HCT116 (cell line): Measurements from ENCODE around the gene PIP4P1.

ENCODE experiments used
- EZH2 ChIP-seq: fragments of 200-600 bp; sonication (generic); IDR thresholded peaks from 2 replicates; pipeline ENCODE4 v1.6.1; 2017; ENCODE audit warnings: antibody characterized with exemption, mixed run types
- FOSL1 ChIP-seq: IDR thresholded peaks from 2 replicates; pipeline ENCODE4 v1.6.1; 2012; ENCODE audit warnings: low read depth
- JUND ChIP-seq: IDR thresholded peaks from 2 replicates; pipeline ENCODE4 v1.6.1; 2012
- POLR2A ChIP-seq: IDR thresholded peaks from 2 replicates; pipeline ENCODE4 v1.7.0; 2011; ENCODE audit warnings: borderline replicate concordance; ENCODE audit not compliant: insufficient read depth, insufficient read length; ENCODE audit errors: extremely low read depth
- POLR2AphosphoS5 ChIP-seq: IDR thresholded peaks from 2 replicates; pipeline ENCODE4 v1.6.1; 2011; ENCODE audit warnings: mild to moderate bottlenecking, low read depth, low read length, moderate library complexity
- RAD21 ChIP-seq: IDR thresholded peaks from 2 replicates; pipeline ENCODE4 v1.6.1; 2012; ENCODE audit warnings: low read depth, mild to moderate bottlenecking
- SIN3A ChIP-seq: IDR thresholded peaks from 2 replicates; pipeline ENCODE4 v1.6.1; 2012; ENCODE audit warnings: low read depth
- SRF ChIP-seq: IDR thresholded peaks from 2 replicates; pipeline ENCODE4 v1.6.1; 2012; ENCODE audit warnings: low read depth
- YY1 ChIP-seq: IDR thresholded peaks from 2 replicates; pipeline ENCODE4 v1.6.1; 2011; ENCODE audit warnings: low read length, low read depth, moderate library complexity, mild to moderate bottlenecking; ENCODE audit not compliant: insufficient replicate concordance; ENCODE audit errors: extremely low read depth
- ZNF274 ChIP-seq: fragments of 200-500 bp; sonication (Bioruptor generic); IDR thresholded peaks from 2 replicates; pipeline ENCODE4 v1.6.1; 2014; ENCODE audit warnings: mild to moderate bottlenecking, low read depth, low read length, inconsistent platforms
- TF ChIP-seq, protein P1 (sequence below), 3 experiments: fragments of 200-600 bp in 1 of 3; sonication (generic) in 1 of 3; IDR thresholded peaks in 2 of 3; conservative IDR thresholded peaks in 1 of 3; 2 replicates each; pipeline ENCODE4 v1.5.1; 2012 to 2017; ENCODE audit warnings: low read depth in 2 of 3, low read length in 2 of 3, antibody characterized with exemption in 1 of 3, borderline replicate concordance in 1 of 3, control low read depth in 1 of 3, mild to moderate bottlenecking in 1 of 3, mixed read lengths in 1 of 3, mixed run types in 1 of 3, moderate library complexity in 1 of 3; ENCODE audit not compliant: insufficient read depth in 1 of 3
- TF ChIP-seq, protein P2 (sequence below): IDR thresholded peaks from 2 replicates; pipeline ENCODE4 v1.6.1; 2012
- TF ChIP-seq, protein P3 (sequence below): IDR thresholded peaks from 2 replicates; pipeline ENCODE4 v1.6.1; 2012; ENCODE audit warnings: low read depth

DNA sequence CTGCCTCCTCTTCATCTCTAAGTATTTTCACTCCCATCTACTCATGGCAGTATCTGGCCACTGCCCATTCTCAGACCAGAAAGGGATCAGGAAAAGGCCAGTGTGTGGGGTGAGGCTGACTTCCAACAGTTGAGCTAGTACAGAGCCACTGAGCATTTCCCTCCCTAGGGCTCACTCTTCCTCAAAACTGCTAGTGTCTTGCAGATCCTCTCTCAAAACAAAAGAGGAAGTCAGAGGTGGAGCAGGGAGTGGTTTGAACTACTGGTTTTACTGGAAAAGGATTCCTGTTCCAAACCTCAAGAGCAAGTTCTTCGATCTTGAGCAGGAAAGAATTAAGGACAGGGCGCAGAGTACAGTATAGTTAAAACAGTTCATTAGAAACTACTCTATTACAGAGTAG, 32.4 kb upstream of the PIP4P1 start:
- TF ChIP-seq POLR2A (no peak), SRF (no peak), FOSL1 (no peak), SIN3A (no peak), RAD21 (no peak), EZH2 (no peak), JUND (no peak), ZNF274 (no peak), POLR2AphosphoS5 (no peak), YY1 (no peak)
- TF ChIP-seq, protein P1, sequence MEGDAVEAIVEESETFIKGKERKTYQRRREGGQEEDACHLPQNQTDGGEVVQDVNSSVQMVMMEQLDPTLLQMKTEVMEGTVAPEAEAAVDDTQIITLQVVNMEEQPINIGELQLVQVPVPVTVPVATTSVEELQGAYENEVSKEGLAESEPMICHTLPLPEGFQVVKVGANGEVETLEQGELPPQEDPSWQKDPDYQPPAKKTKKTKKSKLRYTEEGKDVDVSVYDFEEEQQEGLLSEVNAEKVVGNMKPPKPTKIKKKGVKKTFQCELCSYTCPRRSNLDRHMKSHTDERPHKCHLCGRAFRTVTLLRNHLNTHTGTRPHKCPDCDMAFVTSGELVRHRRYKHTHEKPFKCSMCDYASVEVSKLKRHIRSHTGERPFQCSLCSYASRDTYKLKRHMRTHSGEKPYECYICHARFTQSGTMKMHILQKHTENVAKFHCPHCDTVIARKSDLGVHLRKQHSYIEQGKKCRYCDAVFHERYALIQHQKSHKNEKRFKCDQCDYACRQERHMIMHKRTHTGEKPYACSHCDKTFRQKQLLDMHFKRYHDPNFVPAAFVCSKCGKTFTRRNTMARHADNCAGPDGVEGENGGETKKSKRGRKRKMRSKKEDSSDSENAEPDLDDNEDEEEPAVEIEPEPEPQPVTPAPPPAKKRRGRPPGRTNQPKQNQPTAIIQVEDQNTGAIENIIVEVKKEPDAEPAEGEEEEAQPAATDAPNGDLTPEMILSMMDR (IDR thresholded peaks at IDR 0.05 in 2 of 3, conservative IDR thresholded peaks at IDR 0.05 in 1 of 3; ENCODE audit: borderline replicate concordance in 1 of 3, insufficient read depth in 1 of 3, low read depth in 2 of 3, low read length in 2 of 3) = no peak
- TF ChIP-seq, protein P2, sequence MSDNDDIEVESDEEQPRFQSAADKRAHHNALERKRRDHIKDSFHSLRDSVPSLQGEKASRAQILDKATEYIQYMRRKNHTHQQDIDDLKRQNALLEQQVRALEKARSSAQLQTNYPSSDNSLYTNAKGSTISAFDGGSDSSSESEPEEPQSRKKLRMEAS = no peak
- TF ChIP-seq, protein P3, sequence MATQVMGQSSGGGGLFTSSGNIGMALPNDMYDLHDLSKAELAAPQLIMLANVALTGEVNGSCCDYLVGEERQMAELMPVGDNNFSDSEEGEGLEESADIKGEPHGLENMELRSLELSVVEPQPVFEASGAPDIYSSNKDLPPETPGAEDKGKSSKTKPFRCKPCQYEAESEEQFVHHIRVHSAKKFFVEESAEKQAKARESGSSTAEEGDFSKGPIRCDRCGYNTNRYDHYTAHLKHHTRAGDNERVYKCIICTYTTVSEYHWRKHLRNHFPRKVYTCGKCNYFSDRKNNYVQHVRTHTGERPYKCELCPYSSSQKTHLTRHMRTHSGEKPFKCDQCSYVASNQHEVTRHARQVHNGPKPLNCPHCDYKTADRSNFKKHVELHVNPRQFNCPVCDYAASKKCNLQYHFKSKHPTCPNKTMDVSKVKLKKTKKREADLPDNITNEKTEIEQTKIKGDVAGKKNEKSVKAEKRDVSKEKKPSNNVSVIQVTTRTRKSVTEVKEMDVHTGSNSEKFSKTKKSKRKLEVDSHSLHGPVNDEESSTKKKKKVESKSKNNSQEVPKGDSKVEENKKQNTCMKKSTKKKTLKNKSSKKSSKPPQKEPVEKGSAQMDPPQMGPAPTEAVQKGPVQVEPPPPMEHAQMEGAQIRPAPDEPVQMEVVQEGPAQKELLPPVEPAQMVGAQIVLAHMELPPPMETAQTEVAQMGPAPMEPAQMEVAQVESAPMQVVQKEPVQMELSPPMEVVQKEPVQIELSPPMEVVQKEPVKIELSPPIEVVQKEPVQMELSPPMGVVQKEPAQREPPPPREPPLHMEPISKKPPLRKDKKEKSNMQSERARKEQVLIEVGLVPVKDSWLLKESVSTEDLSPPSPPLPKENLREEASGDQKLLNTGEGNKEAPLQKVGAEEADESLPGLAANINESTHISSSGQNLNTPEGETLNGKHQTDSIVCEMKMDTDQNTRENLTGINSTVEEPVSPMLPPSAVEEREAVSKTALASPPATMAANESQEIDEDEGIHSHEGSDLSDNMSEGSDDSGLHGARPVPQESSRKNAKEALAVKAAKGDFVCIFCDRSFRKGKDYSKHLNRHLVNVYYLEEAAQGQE = no peak
